ENCODE measurements around the gene MYEOV. TPM values are rescaled to one million over a fixed set of nuclear protein-coding genes. Genes with fewer than 3 reads are reported as not detected.

Gene MYEOV
- total RNA-seq, 2 donors from 2014 or later: not detected

- H3K36me3 Mint-ChIP-seq: no peaks in the 10 kb centered on the region
- DNase-seq (ENCODE audit: low spot score): no peak
- ATAC-seq: no peak
- no peak overlapping the region for H3K4me3 Mint-ChIP-seq
- peaks cover 6 to 7% of the 10 kb centered on the region in 2 donors for H3K27me3 Mint-ChIP-seq
- peak overlapping the region; percentile 37 to 70 for H3K27ac Mint-ChIP-seq
- H3K9me3 Mint-ChIP-seq: peaks cover under 1% of the 10 kb centered on the region
- peaks cover 33 to 41% of the 10 kb centered on the region in 2 donors for H3K4me1 Mint-ChIP-seq (ENCODE audit: low read depth in 2 of 2)
Observed at GRCh38 chr11:69305885-69306540, 12.1 kb downstream of the MYEOV start.

GRCh38 chr11:69306821-69307220, 12.9 kb downstream of the MYEOV start:
- Mint-ChIP-seq H3K4me1 (ENCODE audit: low read depth in 2 of 2) (peaks cover 31 to 41% of the 10 kb centered on the region in 2 donors), H3K36me3 (no peaks in the 10 kb centered on the region), H3K27me3 (peaks cover 6 to 7% of the 10 kb centered on the region in 2 donors), H3K27ac (peak overlapping the region; percentile 37 to 70), H3K9me3 (no peaks in the 10 kb centered on the region), H3K4me3 (no peak overlapping the region)
- ATAC-seq (no peak), DNase-seq (ENCODE audit: low spot score) (peak; percentile 51)

- peaks cover 6 to 7% of the 10 kb centered on the region in 2 donors for H3K27me3 Mint-ChIP-seq
- no peaks in the 10 kb centered on the region for H3K36me3 Mint-ChIP-seq
Observed at GRCh38 chr11:69307421-69307820, 13.5 kb downstream of the MYEOV start.

GRCh38 chr11:69307871-69308431, 14.0 kb downstream of the MYEOV start:
- Mint-ChIP-seq H3K36me3 (no peaks in the 10 kb centered on the region), H3K9me3 (no peaks in the 10 kb centered on the region), H3K4me3 (no peak overlapping the region), H3K27ac (peak overlapping the region; percentile 40 to 68), H3K27me3 (peaks cover 6 to 7% of the 10 kb centered on the region in 2 donors), H3K4me1 (ENCODE audit: low read depth in 2 of 2) (peaks cover 38 to 41% of the 10 kb centered on the region in 2 donors)
- ATAC-seq: no peak
- no peak for DNase-seq (ENCODE audit: low spot score)

More at GRCh38 chr11:69307421-69307820, 13.5 kb downstream of the MYEOV start:
- Mint-ChIP-seq H3K27ac (no peak overlapping the region), H3K9me3 (no peaks in the 10 kb centered on the region), H3K4me1 (ENCODE audit: low read depth in 2 of 2) (peaks cover 37 to 44% of the 10 kb centered on the region in 2 donors), H3K4me3 (no peak overlapping the region)
- DNase-seq (ENCODE audit: low spot score) (peak; percentile 47), ATAC-seq (no peak)

- ATAC-seq (no peak), DNase-seq (ENCODE audit: low spot score) (no peak)
- no peak overlapping the region for H3K4me3 Mint-ChIP-seq
- H3K36me3 Mint-ChIP-seq: no peaks in the 10 kb centered on the region
- H3K27me3 Mint-ChIP-seq: peaks cover 6 to 7% of the 10 kb centered on the region in 2 donors
- H3K4me1 Mint-ChIP-seq (ENCODE audit: low read depth in 2 of 2): peaks cover 33 to 39% of the 10 kb centered on the region in 2 donors
- no peaks in the 10 kb centered on the region for H3K9me3 Mint-ChIP-seq
- H3K27ac Mint-ChIP-seq: peak overlapping the region; percentile 40 to 68
Observed at GRCh38 chr11:69308491-69308911, 14.5 kb downstream of the MYEOV start.

GRCh38 chr11:69308936-69309615, 15.1 kb downstream of the MYEOV start:
- DNase-seq (ENCODE audit: low spot score) (no peak), ATAC-seq (no peak)
- no peak overlapping the region for H3K4me3 Mint-ChIP-seq
- H3K27ac Mint-ChIP-seq: peak overlapping the region; percentile 40 to 68
- H3K9me3 Mint-ChIP-seq: no peaks in the 10 kb centered on the region
- peaks cover 6 to 7% of the 10 kb centered on the region in 2 donors for H3K27me3 Mint-ChIP-seq
- peaks cover 31 to 38% of the 10 kb centered on the region in 2 donors for H3K4me1 Mint-ChIP-seq (ENCODE audit: low read depth in 2 of 2)
- H3K36me3 Mint-ChIP-seq: no peaks in the 10 kb centered on the region

- no peaks in the 10 kb centered on the region for H3K9me3 Mint-ChIP-seq
- peaks cover 6 to 7% of the 10 kb centered on the region in 2 donors for H3K27me3 Mint-ChIP-seq
- DNase-seq (ENCODE audit: low spot score) (no peak), ATAC-seq (no peak)
- peaks cover 31 to 36% of the 10 kb centered on the region in 2 donors for H3K4me1 Mint-ChIP-seq (ENCODE audit: low read depth in 2 of 2)
- H3K4me3 Mint-ChIP-seq: peak overlapping the region; percentile 47
- H3K36me3 Mint-ChIP-seq: no peaks in the 10 kb centered on the region
- H3K27ac Mint-ChIP-seq: peak overlapping the region; percentile 8 to 68
Observed at GRCh38 chr11:69309631-69310280, 15.8 kb downstream of the MYEOV start.

- H3K27ac Mint-ChIP-seq: peak overlapping the region; percentile 8 to 68
- no peaks in the 10 kb centered on the region for H3K9me3 Mint-ChIP-seq
- H3K4me1 Mint-ChIP-seq (ENCODE audit: low read depth in 2 of 2): peaks cover 31 to 36% of the 10 kb centered on the region in 2 donors
- DNase-seq (ENCODE audit: low spot score) (no peak), ATAC-seq (no peak)
- H3K27me3 Mint-ChIP-seq: peaks cover 6 to 7% of the 10 kb centered on the region in 2 donors
- peak overlapping the region; percentile 47 for H3K4me3 Mint-ChIP-seq
- no peaks in the 10 kb centered on the region for H3K36me3 Mint-ChIP-seq
Observed at GRCh38 chr11:69310351-69310750, 16.4 kb downstream of the MYEOV start.

GRCh38 chr11:69310934-69311766, 17.2 kb downstream of the MYEOV start:
- DNase-seq (ENCODE audit: low spot score): peak; percentile 82
- H3K9me3 Mint-ChIP-seq: no peaks in the 10 kb centered on the region
- peak overlapping the region; percentile 85 to 90 for H3K27ac Mint-ChIP-seq
- peak; percentile 75 to 84 for ATAC-seq
- peaks cover 31 to 33% of the 10 kb centered on the region in 2 donors for H3K4me1 Mint-ChIP-seq (ENCODE audit: low read depth in 2 of 2)
- H3K4me3 Mint-ChIP-seq: peak overlapping the region; percentile 81
- H3K27me3 Mint-ChIP-seq: peaks cover 6 to 7% of the 10 kb centered on the region in 2 donors
- no peaks in the 10 kb centered on the region for H3K36me3 Mint-ChIP-seq

- no peaks in the 10 kb centered on the region for H3K36me3 Mint-ChIP-seq
- H3K27ac Mint-ChIP-seq: peak overlapping the region; percentile 85 to 90
- ATAC-seq (peak; percentile 59), DNase-seq (ENCODE audit: low spot score) (no peak)
- H3K4me3 Mint-ChIP-seq: peak overlapping the region; percentile 81
- peaks cover 31 to 33% of the 10 kb centered on the region in 2 donors for H3K4me1 Mint-ChIP-seq (ENCODE audit: low read depth in 2 of 2)
- H3K27me3 Mint-ChIP-seq: peaks cover 6 to 7% of the 10 kb centered on the region in 2 donors
- no peaks in the 10 kb centered on the region for H3K9me3 Mint-ChIP-seq
Observed at GRCh38 chr11:69311767-69312385, 17.9 kb downstream of the MYEOV start.

GRCh38 chr11:69312453-69313404, 18.8 kb downstream of the MYEOV start:
- ATAC-seq: no peak
- Mint-ChIP-seq H3K27me3 (peaks cover 6 to 7% of the 10 kb centered on the region in 2 donors), H3K27ac (peak overlapping the region; percentile 85 to 90), H3K4me1 (ENCODE audit: low read depth in 2 of 2) (peaks cover 33 to 35% of the 10 kb centered on the region in 2 donors), H3K9me3 (no peaks in the 10 kb centered on the region), H3K36me3 (no peaks in the 10 kb centered on the region), H3K4me3 (no peak overlapping the region)
- DNase-seq (ENCODE audit: low spot score): no peak

- Mint-ChIP-seq H3K9me3 (peaks cover under 1% of the 10 kb centered on the region), H3K4me1 (ENCODE audit: low read depth in 2 of 2) (peaks cover 27 to 30% of the 10 kb centered on the region in 2 donors), H3K27ac (no peak overlapping the region), H3K4me3 (no peak overlapping the region), H3K36me3 (no peaks in the 10 kb centered on the region), H3K27me3 (peaks cover 0 to 3% of the 10 kb centered on the region in 2 donors)
- DNase-seq (ENCODE audit: low spot score) (no peak), ATAC-seq (no peak)
Observed at GRCh38 chr11:69313992-69314391, 20.0 kb downstream of the MYEOV start.

Measured in natural killer cell treated with Interleukin-12 subunit alpha and Interleukin-12 subunit beta and Interleukin-15 and Interleukin-18, amount 100 ng/mL, for 72 hours (primary cell).